ENCODE data around the gene USP54.

DNA sequence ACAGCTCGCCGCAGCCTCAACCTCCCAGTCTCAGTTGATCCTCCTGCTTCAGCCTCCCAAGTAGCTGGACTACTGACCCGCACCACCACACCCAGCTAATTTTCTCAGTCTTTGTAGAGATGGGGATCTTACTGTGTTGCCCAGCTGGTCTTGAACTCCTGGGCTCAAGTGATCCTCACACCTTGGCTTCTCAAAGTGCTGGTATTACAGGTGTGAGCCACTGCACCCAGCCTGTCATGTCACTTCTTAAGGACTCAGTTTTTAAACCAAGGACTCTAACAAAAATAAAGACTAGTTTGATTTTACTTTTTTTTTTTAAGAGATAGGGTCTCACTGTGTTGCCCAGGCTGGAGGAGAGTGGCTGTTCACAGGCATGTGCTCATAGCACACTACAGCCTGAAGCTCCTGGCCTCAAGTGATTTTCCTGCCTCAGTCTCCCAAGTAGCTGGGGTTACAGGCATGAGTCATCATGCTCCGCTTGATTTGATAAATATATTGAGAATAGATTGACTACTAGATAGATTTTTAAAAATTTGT is 78.9 kb downstream of the USP54 start:
- no peak for TF ChIP-seq ZNF169 (tag by site-specific recombination; IDR thresholded peaks at IDR 0.05)
- no peak for TF ChIP-seq OVOL3 (tag by site-specific recombination; IDR thresholded peaks at IDR 0.05)
- TF ChIP-seq ZNF280D (tag by site-specific recombination; IDR thresholded peaks at IDR 0.05), result no peak
- no peak for TF ChIP-seq CTCF (tag by site-specific recombination; IDR thresholded peaks at IDR 0.05)
- TF ChIP-seq, protein P1, sequence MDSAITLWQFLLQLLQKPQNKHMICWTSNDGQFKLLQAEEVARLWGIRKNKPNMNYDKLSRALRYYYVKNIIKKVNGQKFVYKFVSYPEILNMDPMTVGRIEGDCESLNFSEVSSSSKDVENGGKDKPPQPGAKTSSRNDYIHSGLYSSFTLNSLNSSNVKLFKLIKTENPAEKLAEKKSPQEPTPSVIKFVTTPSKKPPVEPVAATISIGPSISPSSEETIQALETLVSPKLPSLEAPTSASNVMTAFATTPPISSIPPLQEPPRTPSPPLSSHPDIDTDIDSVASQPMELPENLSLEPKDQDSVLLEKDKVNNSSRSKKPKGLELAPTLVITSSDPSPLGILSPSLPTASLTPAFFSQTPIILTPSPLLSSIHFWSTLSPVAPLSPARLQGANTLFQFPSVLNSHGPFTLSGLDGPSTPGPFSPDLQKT (IDR thresholded peaks at IDR 0.05; ENCODE audit: borderline replicate concordance, low read depth, low read length), result no peak
- TF ChIP-seq ZNF202 (tag by site-specific recombination; IDR thresholded peaks at IDR 0.05; ENCODE audit: borderline replicate concordance), result no peak
- no peak for TF ChIP-seq TRIM28 (IDR thresholded peaks at IDR 0.05; ENCODE audit: borderline replicate concordance, low read length)
- no peak for TF ChIP-seq ZBTB8A (tag by site-specific recombination; IDR thresholded peaks at IDR 0.05)
- no peak for TF ChIP-seq ZNF274 (IDR thresholded peaks at IDR 0.05; ENCODE audit: low read length)
- TF ChIP-seq ZNF274 (tag by site-specific recombination; IDR thresholded peaks at IDR 0.05; ENCODE audit: borderline replicate concordance), result no peak
- TF ChIP-seq, protein P2, sequence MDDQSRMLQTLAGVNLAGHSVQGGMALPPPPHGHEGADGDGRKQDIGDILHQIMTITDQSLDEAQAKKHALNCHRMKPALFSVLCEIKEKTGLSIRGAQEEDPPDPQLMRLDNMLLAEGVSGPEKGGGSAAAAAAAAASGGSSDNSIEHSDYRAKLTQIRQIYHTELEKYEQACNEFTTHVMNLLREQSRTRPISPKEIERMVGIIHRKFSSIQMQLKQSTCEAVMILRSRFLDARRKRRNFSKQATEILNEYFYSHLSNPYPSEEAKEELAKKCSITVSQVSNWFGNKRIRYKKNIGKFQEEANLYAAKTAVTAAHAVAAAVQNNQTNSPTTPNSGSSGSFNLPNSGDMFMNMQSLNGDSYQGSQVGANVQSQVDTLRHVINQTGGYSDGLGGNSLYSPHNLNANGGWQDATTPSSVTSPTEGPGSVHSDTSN (CRISPR knock-in tag; IDR thresholded peaks at IDR 0.05), result no peak
- TF ChIP-seq ZNF558 (tag by site-specific recombination; IDR thresholded peaks at IDR 0.05), result no peak
- TF ChIP-seq YY1 (tag by site-specific recombination; IDR thresholded peaks at IDR 0.05), result no peak

Data from HEK293 (cell line).